HepG2 (cell line): ENCODE measurements around the gene PRTN3. TPM values are rescaled to one million over a fixed set of nuclear protein-coding genes. Genes with fewer than 3 reads are reported as not detected.

Source experiments
- ATAC-seq: fragments of 200-7000 bp; cut with Tn5 transposase; 3 replicates; pipeline ENCODE4 v1.9.1; 2020; ENCODE audit warnings: mild to moderate bottlenecking, moderate library complexity
- BruUV-seq: library from RNA; stranded (reverse); fragments of 400-500 nt; replicated peaks from 2 replicates; lab custom pipeline; 2021; lab: Mats Ljungman, UMichigan
- CTCF ChIA-PET: fragments of 300-600 bp; formaldehyde crosslinking; extraction: SDS; loops from one replicate; lab custom pipeline; 2021; ENCODE audit warnings: low total read pairs, inconsistent platforms, low intra/inter-chr PET ratio; lab: Yijun Ruan, JAX
- POLR2A ChIA-PET: fragments of 350-600 bp; sonication (Branson Sonifier 250); formaldehyde crosslinking; loops from one replicate; lab custom pipeline; 2020; ENCODE audit warnings: antibody characterized with exemption, inconsistent platforms; lab: Yijun Ruan, JAX
- DNase-seq: peaks from one replicate; pipeline ENCODE4 v3.0.0-alpha.2; 2015; ENCODE audit warnings: low spot score
- FAIRE-seq: peaks from 3 replicates; lab custom pipeline; 2011; peaks lifted over from hg19 to GRCh38; lab: Jason Lieb, UNC
- H2AFZ ChIP-seq: one replicate; pipeline ENCODE4 v1.6.1; 2011; ENCODE audit warnings: low read length, inconsistent platforms
- H3K27ac ChIP-seq: fragments of 300-600 bp; 3 replicates; pipeline ENCODE4 v1.8.0; 2011; ENCODE audit warnings: mixed run types, mild to moderate bottlenecking, mixed read lengths, low read length, inconsistent platforms; ENCODE audit not compliant: insufficient read depth; ENCODE audit errors: extremely low read length
- H3K27me3 ChIP-seq, 2 experiments: fragments of 200-600 bp in 1 of 2; 2 replicates in 1 of 2; 3 replicates in 1 of 2; pipeline versions ENCODE4 v1.6.0 to v1.8.0; 2011; ENCODE audit warnings: low read length in 2 of 2, mild to moderate bottlenecking in 2 of 2, moderate library complexity in 2 of 2, inconsistent platforms in 1 of 2; ENCODE audit not compliant: insufficient read depth in 2 of 2, control insufficient read depth in 1 of 2
- H3K36me3 ChIP-seq, 2 experiments: fragments of 200-600 bp in 1 of 2; replicated peaks in 1 of 2; 2 replicates in 1 of 2; 3 replicates in 1 of 2; pipeline versions ENCODE4 v1.5.1 to v1.8.0; 2011; ENCODE audit warnings: low read length in 2 of 2, inconsistent platforms in 1 of 2; ENCODE audit not compliant: insufficient read depth in 2 of 2, control insufficient read depth in 1 of 2
- H3K4me1 ChIP-seq: 2 replicates; pipeline ENCODE4 v1.5.1; 2012; ENCODE audit warnings: low read length, inconsistent platforms; ENCODE audit not compliant: insufficient read depth
- H3K4me2 ChIP-seq: 2 replicates; pipeline ENCODE4 v1.6.0; 2011; ENCODE audit warnings: low read depth, low read length, inconsistent platforms
- H3K4me3 ChIP-seq, 3 experiments: fragments of 200-600 bp in 1 of 3; sonication (generic), shearing (Covaris generic) in 1 of 3; replicated peaks in 1 of 3; 2 replicates each; pipeline ENCODE4 v1.5.1; 2011 to 2016; ENCODE audit warnings: low read length in 3 of 3, inconsistent platforms in 2 of 3, low read depth in 2 of 3, mild to moderate bottlenecking in 2 of 3, control low read depth in 1 of 3, mixed read lengths in 1 of 3; ENCODE audit not compliant: insufficient read depth in 1 of 3
- H3K79me2 ChIP-seq: one replicate; pipeline ENCODE4 v1.6.1; 2011; ENCODE audit warnings: low read length, inconsistent platforms; ENCODE audit not compliant: insufficient read depth
- H3K9ac ChIP-seq: 2 replicates; pipeline ENCODE4 v1.6.0; 2011; ENCODE audit warnings: mild to moderate bottlenecking, low read depth, low read length, inconsistent platforms; ENCODE audit not compliant: insufficient read depth
- H3K9me3 ChIP-seq: 2 replicates; pipeline ENCODE4 v1.5.1; 2012; ENCODE audit warnings: mild to moderate bottlenecking, low read length
- H4K20me1 ChIP-seq: 2 replicates; pipeline ENCODE4 v1.6.0; 2011; ENCODE audit warnings: inconsistent platforms, mild to moderate bottlenecking, low read length, moderate library complexity; ENCODE audit not compliant: insufficient read depth
- AGO2 ChIP-seq: fragments of 200-400 bp; formaldehyde crosslinking; optimal IDR thresholded peaks from 2 replicates; pipeline ENCODE3; 2017; ENCODE audit warnings: mild to moderate bottlenecking, low read depth, low read length, moderate library complexity
- AKAP8 ChIP-seq: sonication (generic); formaldehyde crosslinking; IDR thresholded peaks from 2 replicates; pipeline ENCODE4 v1.5.1; 2020; ENCODE audit warnings: mild to moderate bottlenecking, missing genetic modification reagents
- BRD4 ChIP-seq: sonication (generic); formaldehyde crosslinking; IDR thresholded peaks from 2 replicates; pipeline ENCODE4 v1.4.0; 2020; ENCODE audit warnings: missing genetic modification reagents
- FOXO4 ChIP-seq: sonication (generic); formaldehyde crosslinking; conservative IDR thresholded peaks from 2 replicates; pipeline ENCODE4 v1.8.1; 2023; ENCODE audit warnings: missing genetic modification reagents
- HNRNPL ChIP-seq: fragments of 200-400 bp; formaldehyde crosslinking; IDR thresholded peaks from 2 replicates; pipeline ENCODE4 v1.6.1; 2017; ENCODE audit warnings: mild to moderate bottlenecking, low read depth, low read length
- PCBP1 ChIP-seq: fragments of 200-400 bp; formaldehyde crosslinking; IDR thresholded peaks from 2 replicates; pipeline ENCODE4 v1.6.1; 2017; ENCODE audit warnings: mild to moderate bottlenecking, low read depth, low read length, borderline replicate concordance
- POGZ ChIP-seq: sonication (generic); formaldehyde crosslinking; IDR thresholded peaks from 2 replicates; pipeline ENCODE4 v1.4.0; 2020; ENCODE audit warnings: mild to moderate bottlenecking, missing genetic modification reagents
- POLR2G ChIP-seq: fragments of 200-400 bp; formaldehyde crosslinking; IDR thresholded peaks from 2 replicates; pipeline ENCODE4 v1.6.1; 2018; ENCODE audit warnings: mild to moderate bottlenecking, low read depth, low read length, moderate library complexity
- RAD21 ChIP-seq: fragments of 450-650 bp; formaldehyde crosslinking; IDR thresholded peaks from 2 replicates; pipeline ENCODE4 v1.5.0; 2020; ENCODE audit warnings: mild to moderate bottlenecking
- RBFOX2 ChIP-seq: fragments of 200-400 bp; formaldehyde crosslinking; IDR thresholded peaks from 2 replicates; pipeline ENCODE4 v1.6.1; 2017; ENCODE audit warnings: low read depth, mild to moderate bottlenecking, low read length
- RFX5 ChIP-seq: IDR thresholded peaks from 2 replicates; pipeline ENCODE4 v1.6.1; 2011; ENCODE audit warnings: low read depth, low read length, improper control_type of control experiment
- ZNF549 ChIP-seq: sonication (generic); formaldehyde crosslinking; IDR thresholded peaks from 2 replicates; pipeline ENCODE4 v1.5.0; 2020; ENCODE audit warnings: missing genetic modification reagents
- WGBS: methylation state at CpG from one replicate; pipeline ENCODE4 v1.1.6; 2017; ENCODE audit warnings: low lambda C conversion rate; 5-methylcytosine and 5-hydroxymethylcytosine counted together
- in situ Hi-C: cut with HindIII; loops from 2 replicates; pipeline ENCODE4 v1.10.0; 2017; ENCODE audit warnings: low pct_unique_long_range_greater_than_20kb; ENCODE audit not compliant: extremely low pct_ligation_motif_present
- intact Hi-C: fragments of 100-400 bp; cut with micrococcal nuclease; formaldehyde crosslinking; loops from one replicate; pipeline ENCODE4 v1.10.0; 2022; ENCODE audit not compliant: unreplicated experiment
- polyA plus RNA-seq, 8 experiments: library from polyadenylated mRNA; depleted of rRNA in 3 of 8; stranded (reverse) in 7 of 8; unstranded in 1 of 8; fragments of >200 nt; fragmentation: Illumina TruSeq in 4 of 8; extraction: Trizol in 4 of 8; gene quantifications; 2 replicates each; pipeline versions ENCODE4 v1.2.1 to v1.2.3, GENCODE V29; 2011 to 2016; ENCODE audit warnings: low read depth in 4 of 8, missing spikeins in 1 of 8, mixed read lengths in 1 of 8; ENCODE audit not compliant: insufficient read depth in 1 of 8
- total RNA-seq, 5 experiments: library from RNA; depleted of rRNA; stranded (reverse); fragments of >200 nt; fragmentation: Illumina TruSeq; extraction: Trizol; gene quantifications; 2 replicates each; pipeline ENCODE4 v1.2.3, GENCODE V29; 2016; ENCODE audit warnings: low read depth in 1 of 5

Gene PRTN3
- total and polyA plus RNA-seq, 2 of the 13 experiments (the other 11 are each of a cell fraction or from before 2014, with no cell fraction given): not detected

- in situ Hi-C loops (no loop called here), intact Hi-C loops (no loop called here)
- Histone ChIP-seq H3K4me2 (no peak overlapping the region), H3K9ac (no peak overlapping the region), H2AFZ (no peak overlapping the region), H3K27me3 (no peaks in the 10 kb centered on the region; a peak in 1 of 5 replicates), H3K27ac (peak overlapping the region; percentile 45), H3K4me1 (peaks cover 35% of the 10 kb centered on the region), H3K9me3 (no peaks in the 10 kb centered on the region), H4K20me1 (peaks cover 96% of the 10 kb centered on the region), H3K4me3 (no peak overlapping the region), H3K79me2 (peaks cover 93% of the 10 kb centered on the region), H3K36me3 (peaks cover 47 to 80% of the 10 kb centered on the region in 2 experiments; a peak in 4 of 5 replicates)
- ATAC-seq: no peak
- ChIA-PET CTCF (no interaction called here), POLR2A (no interaction called here)
- no peak for FAIRE-seq
- TF ChIP-seq AGO2: peak; percentile 78
- TF ChIP-seq POGZ (CRISPR knock-in tag): no peak
- peak; percentile 12; the same call in 1 of the 2 replicates for TF ChIP-seq HNRNPL
- 0 out of 2 replicates have a peak, but pooled peaks have one; percentile 25 for TF ChIP-seq FOXO4 (CRISPR knock-in tag)
- peak; percentile 81 for TF ChIP-seq RBFOX2
- TF ChIP-seq ZNF549: no peak
- TF ChIP-seq BRD4 (CRISPR knock-in tag): no peak
- peak; percentile 81; the same call in 1 of the 2 replicates for TF ChIP-seq AKAP8 (CRISPR knock-in tag)
- peak; percentile 38; the same call in 1 of the 2 replicates for TF ChIP-seq POLR2G
- peak; percentile 6; the same call in 1 of the 2 replicates for TF ChIP-seq RAD21 (CRISPR knock-in tag)
- no peak for TF ChIP-seq RFX5
- 0 out of 2 replicates have a peak, but pooled peaks have one; percentile 52 for TF ChIP-seq PCBP1
- WGBS: 95% methylated on average over 13 of the region's 17 CpGs
- BruUV-seq: no TSS peak
- DNase-seq: no peak
Observed at GRCh38 chr19:803099-803561, 37.7 kb upstream of the PRTN3 start.
